ENCODE results near the gene RETREG2.

DNA sequence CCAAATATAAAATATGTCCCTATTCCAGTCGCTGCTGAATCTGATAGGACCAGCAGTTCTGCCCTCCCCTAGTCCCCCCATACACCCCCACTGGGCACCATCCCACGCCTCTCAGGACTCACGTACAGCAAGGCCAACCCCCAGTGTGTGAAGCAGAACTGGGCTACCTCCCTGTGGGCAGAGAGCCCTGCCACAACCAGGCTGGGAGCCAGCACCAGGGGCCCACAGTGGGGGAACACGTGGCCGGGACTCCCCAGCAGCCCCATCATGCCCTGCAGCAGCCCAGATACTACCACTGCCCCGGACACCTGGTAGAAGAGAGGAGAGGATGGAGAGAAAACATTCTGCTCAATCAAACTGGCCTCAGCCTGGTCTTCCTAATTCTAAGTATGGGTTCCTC is 9.5 kb upstream of the RETREG2 start:
- TF ChIP-seq, protein P1, sequence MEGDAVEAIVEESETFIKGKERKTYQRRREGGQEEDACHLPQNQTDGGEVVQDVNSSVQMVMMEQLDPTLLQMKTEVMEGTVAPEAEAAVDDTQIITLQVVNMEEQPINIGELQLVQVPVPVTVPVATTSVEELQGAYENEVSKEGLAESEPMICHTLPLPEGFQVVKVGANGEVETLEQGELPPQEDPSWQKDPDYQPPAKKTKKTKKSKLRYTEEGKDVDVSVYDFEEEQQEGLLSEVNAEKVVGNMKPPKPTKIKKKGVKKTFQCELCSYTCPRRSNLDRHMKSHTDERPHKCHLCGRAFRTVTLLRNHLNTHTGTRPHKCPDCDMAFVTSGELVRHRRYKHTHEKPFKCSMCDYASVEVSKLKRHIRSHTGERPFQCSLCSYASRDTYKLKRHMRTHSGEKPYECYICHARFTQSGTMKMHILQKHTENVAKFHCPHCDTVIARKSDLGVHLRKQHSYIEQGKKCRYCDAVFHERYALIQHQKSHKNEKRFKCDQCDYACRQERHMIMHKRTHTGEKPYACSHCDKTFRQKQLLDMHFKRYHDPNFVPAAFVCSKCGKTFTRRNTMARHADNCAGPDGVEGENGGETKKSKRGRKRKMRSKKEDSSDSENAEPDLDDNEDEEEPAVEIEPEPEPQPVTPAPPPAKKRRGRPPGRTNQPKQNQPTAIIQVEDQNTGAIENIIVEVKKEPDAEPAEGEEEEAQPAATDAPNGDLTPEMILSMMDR (conservative IDR thresholded peaks at IDR 0.05; ENCODE audit: low read depth, low read length), result no peak
- TF ChIP-seq SMC3 (IDR thresholded peaks at IDR 0.05; ENCODE audit: low read depth, low read length) (no peak), RAD21 (IDR thresholded peaks at IDR 0.05; ENCODE audit: low read length) (no peak), FOS (IDR thresholded peaks at IDR 0.05; ENCODE audit: low read depth, low read length) (no peak), BHLHE40 (IDR thresholded peaks at IDR 0.05; ENCODE audit: low read depth, low read length) (no peak), POLR2A (IDR thresholded peaks at IDR 0.05; ENCODE audit: low read depth, low read length) (no peak), RCOR1 (IDR thresholded peaks at IDR 0.05; ENCODE audit: insufficient replicate concordance, low read length) (no peak), NFE2L2 (IDR thresholded peaks at IDR 0.05; ENCODE audit: low read depth, low read length) (no peak), MXI1 (IDR thresholded peaks at IDR 0.05; ENCODE audit: borderline replicate concordance, low read depth, low read length) (no peak), CEBPB (IDR thresholded peaks at IDR 0.05; ENCODE audit: low read depth, low read length) (no peak), MAFK (IDR thresholded peaks at IDR 0.05; ENCODE audit: low read depth, low read length) (no peak)
- TF ChIP-seq, protein P2, sequence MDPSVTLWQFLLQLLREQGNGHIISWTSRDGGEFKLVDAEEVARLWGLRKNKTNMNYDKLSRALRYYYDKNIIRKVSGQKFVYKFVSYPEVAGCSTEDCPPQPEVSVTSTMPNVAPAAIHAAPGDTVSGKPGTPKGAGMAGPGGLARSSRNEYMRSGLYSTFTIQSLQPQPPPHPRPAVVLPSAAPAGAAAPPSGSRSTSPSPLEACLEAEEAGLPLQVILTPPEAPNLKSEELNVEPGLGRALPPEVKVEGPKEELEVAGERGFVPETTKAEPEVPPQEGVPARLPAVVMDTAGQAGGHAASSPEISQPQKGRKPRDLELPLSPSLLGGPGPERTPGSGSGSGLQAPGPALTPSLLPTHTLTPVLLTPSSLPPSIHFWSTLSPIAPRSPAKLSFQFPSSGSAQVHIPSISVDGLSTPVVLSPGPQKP (IDR thresholded peaks at IDR 0.05; ENCODE audit: borderline replicate concordance, low read depth, low read length), result no peak
- TF ChIP-seq, protein P3, sequence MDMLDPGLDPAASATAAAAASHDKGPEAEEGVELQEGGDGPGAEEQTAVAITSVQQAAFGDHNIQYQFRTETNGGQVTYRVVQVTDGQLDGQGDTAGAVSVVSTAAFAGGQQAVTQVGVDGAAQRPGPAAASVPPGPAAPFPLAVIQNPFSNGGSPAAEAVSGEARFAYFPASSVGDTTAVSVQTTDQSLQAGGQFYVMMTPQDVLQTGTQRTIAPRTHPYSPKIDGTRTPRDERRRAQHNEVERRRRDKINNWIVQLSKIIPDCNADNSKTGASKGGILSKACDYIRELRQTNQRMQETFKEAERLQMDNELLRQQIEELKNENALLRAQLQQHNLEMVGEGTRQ (IDR thresholded peaks at IDR 0.05; ENCODE audit: low read depth, low read length), result no peak

Data from IMR-90 (cell line).